Uterus (tissue), 2 donors: ENCODE results near the gene PRR33.

Source experiments
- CTCF ChIP-seq, 4 experiments: fragments of 200-600 bp in 2 of 4; fragments of 450-650 bp in 2 of 4; sonication (generic) in 2 of 4; IDR thresholded peaks; one replicate each; pipeline ENCODE4 v1.5.1; 2016 to 2019; ENCODE audit warnings: antibody characterized with exemption in 4 of 4, mild to moderate bottlenecking in 2 of 4, moderate library complexity in 1 of 4
- POLR2A ChIP-seq, 2 donors: fragments of 450-650 bp; IDR thresholded peaks; one replicate each; pipeline ENCODE4 v1.6.1; 2016; ENCODE audit warnings: antibody characterized with exemption in 2 of 2, mild to moderate bottlenecking in 1 of 2, moderate library complexity in 1 of 2

- TF ChIP-seq POLR2A (IDR thresholded peaks at IDR 0.05) (no peak), CTCF (IDR thresholded peaks at IDR 0.05) (no peak)
Observed at GRCh38 chr11:1872267-1872985, 19.3 kb downstream of the PRR33 start.
